Ecto neural progenitor cell (in vitro differentiated cells): ENCODE results near the gene STARD13.

Experiments
- DNase-seq: peaks from one replicate; pipeline ENCODE4 v3.0.0-alpha.2; 2018; ENCODE audit warnings: low spot score

STARD13 gene

GRCh38 chr13:33111414-33112110 lies 174.0 kb downstream of the STARD13 start:
- no peak for DNase-seq

DNA sequence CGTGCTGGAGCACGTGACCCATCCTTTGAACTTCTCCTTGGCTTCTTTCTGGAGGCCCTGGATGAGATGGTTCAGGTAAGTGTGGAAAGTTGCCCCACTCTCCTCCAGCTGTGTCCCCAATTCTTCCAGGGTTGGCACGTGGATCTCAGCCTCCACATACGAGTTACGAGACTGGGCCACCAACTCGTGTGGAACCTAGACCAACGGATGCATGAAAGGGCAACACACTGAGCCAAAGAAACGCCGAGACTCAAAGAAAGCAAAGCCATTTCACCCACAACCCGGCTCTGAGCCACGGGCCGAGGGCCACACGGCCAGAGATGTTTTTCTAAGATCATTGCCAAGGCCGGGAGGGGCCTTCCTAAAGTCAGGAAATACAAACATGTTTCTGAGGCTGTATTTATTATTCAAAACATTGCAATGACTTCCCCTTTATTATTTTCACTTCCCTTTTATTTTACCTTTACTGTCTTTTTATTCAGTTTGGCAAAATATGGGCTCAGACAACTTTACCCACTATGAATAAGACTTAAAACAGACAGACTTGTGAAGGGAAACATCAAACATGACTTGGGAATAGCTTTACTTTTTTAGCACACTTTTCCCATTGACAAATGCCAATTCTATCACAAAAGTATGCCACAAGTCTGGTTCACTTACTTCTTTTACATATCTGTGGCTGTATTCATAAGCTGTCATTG lies 174.7 kb downstream of the STARD13 start:
- DNase-seq: no peak

GRCh38 chr13:33110386-33110712 lies 175.2 kb downstream of the STARD13 start:
- no peak for DNase-seq

DNA sequence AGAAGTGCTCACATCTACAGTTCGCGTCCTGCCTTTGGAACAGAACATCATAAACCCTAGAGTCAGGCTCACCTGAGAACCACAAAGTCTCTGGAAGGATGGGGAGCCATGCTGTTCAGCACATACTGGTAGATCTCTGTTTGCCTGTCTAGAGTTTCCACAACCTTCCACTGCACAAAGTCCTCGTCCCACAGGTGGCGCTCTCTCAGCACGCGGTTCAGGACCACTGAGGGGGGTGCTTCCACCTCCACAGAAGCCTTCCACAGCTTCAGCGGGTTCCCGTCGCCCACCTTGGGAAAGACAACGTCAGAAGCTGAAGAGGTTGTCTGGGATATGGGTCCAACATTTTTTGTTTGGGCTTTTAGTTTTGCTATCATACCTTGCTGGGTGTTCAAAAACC lies 175.8 kb downstream of the STARD13 start:
- no peak for DNase-seq

DNA sequence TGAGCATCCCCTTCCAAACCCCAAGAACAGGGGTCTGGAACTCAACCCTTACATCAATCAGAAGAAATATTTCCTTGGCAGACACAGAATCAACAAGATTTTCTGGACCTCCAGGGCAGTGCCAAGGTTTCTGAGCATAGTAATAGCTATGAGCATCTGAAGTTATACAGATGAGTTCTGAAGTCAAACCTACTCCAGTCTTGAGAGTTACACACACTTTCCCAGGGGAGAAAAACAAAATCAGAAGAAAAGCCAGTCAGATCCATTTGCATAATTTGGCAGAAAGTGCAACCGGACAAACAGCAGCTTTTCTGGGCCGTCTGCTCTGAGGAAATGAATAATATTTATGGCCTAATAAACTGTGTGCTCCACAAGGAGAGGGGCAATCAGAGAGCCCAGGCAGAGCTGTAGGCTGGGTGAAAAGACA lies 176.3 kb downstream of the STARD13 start:
- DNase-seq: no peak

- DNase-seq: no peak
These were observed 176.9 kb downstream of the STARD13 start for GRCh38 chr13:33108620-33109019.

DNA sequence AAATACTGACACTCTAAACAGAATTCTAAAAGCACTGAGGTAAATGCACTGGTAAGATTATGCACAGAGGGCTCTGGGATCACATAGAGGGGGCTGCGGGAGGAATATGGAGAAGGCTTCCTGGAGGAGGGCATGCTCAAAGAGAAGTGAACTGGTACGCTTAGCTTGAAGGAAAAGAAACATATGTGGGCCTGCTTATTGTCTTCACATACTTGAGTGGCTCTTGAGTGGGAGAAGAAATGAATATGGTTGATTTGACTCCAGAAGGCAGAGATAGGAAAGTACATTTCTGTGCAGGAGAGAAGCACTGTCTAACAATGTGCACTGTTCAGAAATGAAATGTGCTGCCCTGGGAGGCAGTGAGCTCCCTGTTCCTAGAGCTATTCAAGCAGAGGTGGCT lies 178.2 kb downstream of the STARD13 start:
- DNase-seq: no peak

DNA sequence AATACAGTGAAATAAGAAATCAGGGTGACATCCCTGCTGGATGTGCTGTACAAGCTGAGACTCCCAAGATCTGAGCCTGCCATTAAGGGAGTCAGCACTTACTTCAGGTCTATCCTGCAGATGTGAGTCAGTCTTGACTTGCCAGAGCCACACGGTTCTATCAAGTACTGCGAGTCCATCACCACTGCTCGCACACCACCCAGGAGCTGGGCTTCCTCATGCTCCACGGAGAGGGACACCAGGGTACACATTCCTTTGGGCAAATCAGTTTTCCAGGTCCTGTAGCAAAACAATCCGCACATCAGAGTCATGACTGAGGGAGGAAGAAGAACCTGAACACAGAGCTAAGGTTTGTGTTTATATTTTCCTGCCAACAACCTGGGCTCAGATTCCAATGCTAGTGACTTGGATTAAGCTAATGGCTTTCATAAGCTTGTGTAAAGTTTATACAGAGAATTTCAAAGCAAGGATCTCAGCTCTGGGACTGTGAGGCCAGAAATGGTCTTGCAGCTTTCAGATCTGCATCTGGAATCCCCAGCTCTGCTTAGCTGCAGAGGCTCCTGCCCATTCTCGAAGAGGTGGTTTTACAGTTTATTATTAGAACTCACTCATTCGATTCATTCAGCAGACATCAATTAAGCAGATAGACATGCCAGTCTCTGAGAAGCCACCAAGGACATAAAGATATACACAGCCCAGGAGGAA lies 178.7 kb downstream of the STARD13 start:
- DNase-seq: no peak

DNA sequence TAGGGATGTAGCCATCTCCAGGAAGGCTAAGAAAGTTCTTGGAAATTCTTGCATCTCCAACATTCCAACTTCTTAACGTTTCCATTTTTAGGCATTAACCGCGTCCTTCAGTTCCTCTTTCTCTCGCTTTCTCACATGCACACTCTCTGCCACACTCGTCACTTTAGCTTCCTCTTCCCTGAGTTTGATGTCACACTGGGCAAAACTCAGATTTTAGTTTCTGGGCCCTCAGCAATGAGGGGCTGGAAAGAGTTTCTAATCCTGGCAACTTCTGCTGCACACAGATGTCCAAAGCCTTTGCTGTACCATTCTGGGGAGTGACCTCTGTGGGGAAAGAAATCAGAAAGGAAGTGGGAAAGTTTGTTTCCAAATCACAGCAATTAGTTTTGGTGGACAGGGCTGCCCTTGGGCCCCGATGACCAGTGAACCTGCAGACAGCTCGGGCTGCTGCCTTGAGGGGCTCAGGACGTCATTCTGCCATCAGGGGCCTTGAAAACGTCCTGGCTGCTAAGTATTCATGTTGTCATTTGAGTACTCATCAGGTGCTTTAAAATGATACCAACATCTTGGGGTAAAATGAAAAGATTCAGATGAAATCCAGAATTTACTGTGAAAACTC lies 180.1 kb downstream of the STARD13 start:
- no peak for DNase-seq

GRCh38 chr13:33103457-33103856 lies 182.1 kb downstream of the STARD13 start:
- DNase-seq: no peak

DNA sequence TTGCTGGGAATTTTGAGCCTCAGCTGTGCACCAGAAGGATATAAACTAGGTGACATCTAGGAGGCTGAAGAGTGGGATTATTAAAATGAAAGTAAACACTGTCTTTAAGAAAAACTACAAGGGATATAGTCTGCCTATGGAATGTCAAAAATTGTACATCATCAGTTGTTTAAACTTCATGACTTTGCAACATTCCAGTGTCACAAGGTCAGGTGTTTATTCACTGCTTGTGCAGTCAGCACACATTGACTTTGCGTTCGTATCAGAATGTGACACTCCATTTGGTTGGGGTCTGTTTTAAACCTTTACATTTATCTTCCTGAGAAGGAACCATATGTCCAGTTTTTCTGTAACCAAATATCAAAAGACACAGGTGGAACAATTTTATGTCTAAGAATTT lies 183.7 kb downstream of the STARD13 start:
- DNase-seq: no peak

GRCh38 chr13:33100886-33101285 lies 184.7 kb downstream of the STARD13 start:
- no peak for DNase-seq

GRCh38 chr13:33099860-33100259 lies 185.7 kb downstream of the STARD13 start:
- no peak for DNase-seq

DNA sequence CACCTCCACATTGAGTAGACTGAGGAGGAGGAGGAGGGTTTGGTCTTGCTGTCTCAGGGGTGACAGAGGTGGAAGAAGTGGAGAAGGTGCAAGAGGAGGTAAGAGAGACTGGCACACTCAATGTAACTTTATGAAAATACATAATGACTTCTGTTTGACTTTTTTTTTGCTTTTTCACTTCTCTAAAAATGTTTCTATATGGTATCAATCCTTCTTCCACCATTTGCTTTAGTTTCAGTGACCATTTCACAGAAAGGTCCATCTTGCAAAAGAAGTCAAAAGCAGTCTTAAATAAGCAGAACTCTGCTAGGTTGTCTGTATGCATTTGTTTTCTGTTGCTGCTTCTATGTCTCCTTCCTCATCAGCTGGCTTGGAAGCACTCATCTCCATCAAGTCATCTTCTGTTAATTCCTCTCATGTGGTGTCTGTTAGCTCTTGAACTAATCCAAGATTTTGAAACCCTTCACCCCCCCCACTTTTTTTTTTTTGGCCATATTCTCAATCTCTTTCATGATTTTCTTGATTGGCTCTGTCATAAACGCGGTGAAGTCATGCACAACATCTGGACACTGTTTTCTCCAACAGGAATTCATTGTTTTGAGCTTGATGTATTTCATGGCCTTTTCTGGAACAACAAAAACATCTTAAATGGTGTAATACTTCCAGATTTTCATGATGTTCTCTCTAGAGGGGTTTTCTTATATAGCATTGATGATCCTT lies 188.5 kb downstream of the STARD13 start:
- DNase-seq: no peak

GRCh38 chr13:33092073-33092987 lies 193.2 kb downstream of the STARD13 start:
- DNase-seq: no peak

DNA sequence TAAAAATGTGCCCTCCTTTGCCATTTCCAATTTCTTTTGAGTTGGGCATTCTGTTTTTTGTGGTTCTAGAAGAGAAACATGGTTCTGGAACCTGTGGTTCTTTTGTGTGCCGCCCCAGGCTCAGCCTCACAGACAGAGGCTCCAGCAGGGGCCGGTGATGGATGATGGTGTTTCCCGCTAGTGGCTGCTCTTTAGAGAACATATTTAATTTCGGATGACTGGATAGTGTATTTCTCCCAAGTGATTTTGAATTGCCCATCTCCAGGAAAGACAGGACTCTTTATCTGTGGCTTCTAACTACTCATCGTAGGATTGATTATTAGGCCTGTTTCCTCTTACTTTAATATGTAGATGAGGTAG lies 194.2 kb downstream of the STARD13 start:
- DNase-seq: no peak

GRCh38 chr13:33090755-33091414 lies 194.7 kb downstream of the STARD13 start:
- no peak for DNase-seq

DNA sequence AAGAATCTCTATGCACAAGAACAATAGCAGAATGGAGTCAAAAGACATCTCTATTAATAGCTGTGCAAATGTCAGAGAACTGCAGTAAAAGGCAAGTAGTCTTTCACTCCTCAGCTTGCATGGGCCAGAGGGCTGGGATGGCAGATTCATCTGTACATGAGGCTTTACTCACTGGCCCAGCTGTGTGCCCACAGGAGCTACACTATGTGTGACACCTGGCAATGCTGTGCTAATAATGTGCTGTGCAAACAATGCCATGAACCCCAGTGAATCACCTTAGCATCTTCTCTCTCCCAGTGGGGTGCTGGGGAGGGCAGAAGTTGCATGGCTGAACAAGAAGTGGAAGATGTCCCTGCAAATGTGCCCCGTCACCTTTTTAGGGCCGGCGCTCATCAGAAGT lies 196.2 kb downstream of the STARD13 start:
- DNase-seq: no peak

DNA sequence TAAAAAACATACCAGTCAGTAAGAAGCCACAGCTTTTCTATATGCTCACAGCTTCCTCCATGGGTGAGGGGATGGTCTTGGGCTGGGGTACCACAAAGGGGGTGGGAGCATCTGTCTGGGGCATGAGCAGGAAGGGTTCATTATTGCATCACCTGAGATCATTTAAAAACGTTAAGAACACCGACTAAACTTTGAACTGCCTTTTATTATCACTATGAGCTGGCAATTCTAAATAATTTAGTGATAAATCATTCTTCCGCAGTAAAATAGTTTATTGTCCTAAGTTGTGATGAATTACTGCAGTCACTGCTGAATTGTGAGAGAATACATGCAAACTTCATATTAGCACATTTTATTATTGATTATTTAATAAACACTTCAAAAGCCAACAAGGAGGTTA lies 197.8 kb downstream of the STARD13 start:
- DNase-seq: no peak

GRCh38 chr13:33087091-33087490 lies 198.5 kb downstream of the STARD13 start:
- DNase-seq: no peak

- no peak for DNase-seq
These were observed 202.5 kb downstream of the STARD13 start for GRCh38 chr13:33083054-33083453.
